Measurements from ENCODE around the gene DNMBP.

GRCh38 chr10:99966306-99966705, 43.4 kb downstream of the DNMBP start:
- no peak for TF ChIP-seq CTCF (conservative IDR thresholded peaks at IDR 0.05; ENCODE audit: low read depth in 2 of 2)
- TF ChIP-seq POLR2AphosphoS5 (IDR thresholded peaks at IDR 0.05; ENCODE audit: low read depth): no peak

Data from GM23338 (cell line).